Osteoblast (primary cell): ENCODE results near the gene BEND6. TPM values are rescaled to one million over a fixed set of nuclear protein-coding genes. Genes with fewer than 3 reads are reported as not detected.

Experiments
- DNase-seq: peaks from one replicate; pipeline ENCODE4 v3.0.0; 2011; ENCODE audit warnings: low spot score, mixed read lengths; ENCODE audit not compliant: insufficient read length; ENCODE audit errors: missing footprints
- H2AFZ ChIP-seq: 2 replicates; pipeline ENCODE4 v1.6.0; 2011; ENCODE audit warnings: mild to moderate bottlenecking, low read length
- H3K27ac ChIP-seq: 2 replicates; pipeline ENCODE4 v1.5.1; 2011; ENCODE audit warnings: mild to moderate bottlenecking, low read depth, low read length, moderate library complexity
- H3K27me3 ChIP-seq: 2 replicates; pipeline ENCODE4 v1.6.0; 2012; ENCODE audit warnings: mild to moderate bottlenecking, control low read depth, inconsistent platforms, low read length, moderate library complexity; ENCODE audit not compliant: insufficient read depth
- H3K36me3 ChIP-seq: 2 replicates; pipeline ENCODE4 v1.5.1; 2011; ENCODE audit warnings: mild to moderate bottlenecking, low read length, control low read depth, moderate library complexity; ENCODE audit not compliant: insufficient read depth
- H3K4me1 ChIP-seq: 2 replicates; pipeline ENCODE4 v1.5.1; 2011; ENCODE audit warnings: mild to moderate bottlenecking, low read length, control low read depth, moderate library complexity; ENCODE audit not compliant: insufficient read depth
- H3K4me2 ChIP-seq: 2 replicates; pipeline ENCODE4 v1.6.0; 2011; ENCODE audit warnings: mild to moderate bottlenecking, low read length; ENCODE audit not compliant: insufficient read depth
- H3K4me3 ChIP-seq: fragments of 200-600 bp; sonication (generic); 3 replicates; pipeline ENCODE4 v1.5.1; 2012; ENCODE audit warnings: mild to moderate bottlenecking, low read length, inconsistent platforms; ENCODE audit not compliant: insufficient read depth
- H3K79me2 ChIP-seq: 2 replicates; pipeline ENCODE4 v1.6.0; 2012; ENCODE audit warnings: mild to moderate bottlenecking, low read length, control low read depth, inconsistent platforms; ENCODE audit not compliant: insufficient read depth
- H3K9me3 ChIP-seq: 2 replicates; pipeline ENCODE4 v1.5.1; 2011; ENCODE audit warnings: low read depth, low read length, control low read depth
- H4K20me1 ChIP-seq: 2 replicates; pipeline ENCODE4 v1.6.0; 2012; ENCODE audit warnings: mild to moderate bottlenecking, low read length, control low read depth; ENCODE audit not compliant: insufficient read depth
- total RNA-seq: library from RNA; depleted of rRNA; stranded (reverse); fragments of >200 nt; gene quantifications from 2 replicates; pipeline ENCODE4 v1.2.3, GENCODE V29; 2012
- TF ChIP-seq, protein P1 (sequence below): IDR thresholded peaks from 2 replicates; pipeline ENCODE4 v1.5.1; 2011; ENCODE audit warnings: mild to moderate bottlenecking, low read depth, low read length, moderate library complexity; ENCODE audit errors: extremely low read depth

Gene BEND6
- total RNA-seq, 1 donor, result 22.4 TPM

DNA sequence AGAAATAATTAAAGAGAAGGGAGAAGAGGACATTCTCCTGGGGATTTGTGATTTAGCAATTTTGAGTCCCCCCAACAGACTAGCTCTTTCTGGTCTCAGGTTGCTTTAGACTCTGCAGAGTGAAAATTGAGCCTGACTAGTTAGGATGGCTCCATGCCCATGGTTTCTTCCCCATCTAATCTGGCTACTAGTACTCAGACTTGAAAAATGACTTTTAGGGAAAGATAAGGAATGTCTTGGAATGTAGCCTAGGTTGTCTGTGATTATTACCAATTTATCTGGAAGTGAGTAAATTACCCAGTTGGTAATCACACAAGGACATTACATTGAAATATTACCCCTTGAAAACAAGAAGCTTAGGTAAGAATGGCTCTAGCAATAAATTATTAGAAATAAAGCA lies 4.2 kb downstream of the BEND6 start:
- DNase-seq, result no peak
- peaks cover 10% of the 10 kb centered on the region for H3K79me2 ChIP-seq
- no peak overlapping the region for H2AFZ ChIP-seq
- no peaks in the 10 kb centered on the region for H3K9me3 ChIP-seq
- H3K4me2 ChIP-seq, result peak overlapping the region; percentile 58
- TF ChIP-seq, protein P1, sequence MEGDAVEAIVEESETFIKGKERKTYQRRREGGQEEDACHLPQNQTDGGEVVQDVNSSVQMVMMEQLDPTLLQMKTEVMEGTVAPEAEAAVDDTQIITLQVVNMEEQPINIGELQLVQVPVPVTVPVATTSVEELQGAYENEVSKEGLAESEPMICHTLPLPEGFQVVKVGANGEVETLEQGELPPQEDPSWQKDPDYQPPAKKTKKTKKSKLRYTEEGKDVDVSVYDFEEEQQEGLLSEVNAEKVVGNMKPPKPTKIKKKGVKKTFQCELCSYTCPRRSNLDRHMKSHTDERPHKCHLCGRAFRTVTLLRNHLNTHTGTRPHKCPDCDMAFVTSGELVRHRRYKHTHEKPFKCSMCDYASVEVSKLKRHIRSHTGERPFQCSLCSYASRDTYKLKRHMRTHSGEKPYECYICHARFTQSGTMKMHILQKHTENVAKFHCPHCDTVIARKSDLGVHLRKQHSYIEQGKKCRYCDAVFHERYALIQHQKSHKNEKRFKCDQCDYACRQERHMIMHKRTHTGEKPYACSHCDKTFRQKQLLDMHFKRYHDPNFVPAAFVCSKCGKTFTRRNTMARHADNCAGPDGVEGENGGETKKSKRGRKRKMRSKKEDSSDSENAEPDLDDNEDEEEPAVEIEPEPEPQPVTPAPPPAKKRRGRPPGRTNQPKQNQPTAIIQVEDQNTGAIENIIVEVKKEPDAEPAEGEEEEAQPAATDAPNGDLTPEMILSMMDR, result no peak
- peak overlapping the region; percentile 72 for H3K27ac ChIP-seq
- H3K4me1 ChIP-seq, result peaks cover 41% of the 10 kb centered on the region
- H3K27me3 ChIP-seq, result no peaks in the 10 kb centered on the region
- peak overlapping the region; percentile 11 for H3K4me3 ChIP-seq
- H4K20me1 ChIP-seq, result no peaks in the 10 kb centered on the region
- no peaks in the 10 kb centered on the region for H3K36me3 ChIP-seq

GRCh38 chr6:56959938-56960337 lies 5.0 kb downstream of the BEND6 start:
- Histone ChIP-seq H3K79me2 (peaks cover 7% of the 10 kb centered on the region), H3K27ac (peak overlapping the region; percentile 72), H3K9me3 (no peaks in the 10 kb centered on the region), H3K27me3 (no peaks in the 10 kb centered on the region), H3K4me3 (no peak overlapping the region), H2AFZ (no peak overlapping the region), H3K36me3 (no peaks in the 10 kb centered on the region), H3K4me2 (peak overlapping the region; percentile 58), H4K20me1 (no peaks in the 10 kb centered on the region), H3K4me1 (peaks cover 41% of the 10 kb centered on the region)
- no peak for DNase-seq
- TF ChIP-seq, protein P1, result no peak

DNA sequence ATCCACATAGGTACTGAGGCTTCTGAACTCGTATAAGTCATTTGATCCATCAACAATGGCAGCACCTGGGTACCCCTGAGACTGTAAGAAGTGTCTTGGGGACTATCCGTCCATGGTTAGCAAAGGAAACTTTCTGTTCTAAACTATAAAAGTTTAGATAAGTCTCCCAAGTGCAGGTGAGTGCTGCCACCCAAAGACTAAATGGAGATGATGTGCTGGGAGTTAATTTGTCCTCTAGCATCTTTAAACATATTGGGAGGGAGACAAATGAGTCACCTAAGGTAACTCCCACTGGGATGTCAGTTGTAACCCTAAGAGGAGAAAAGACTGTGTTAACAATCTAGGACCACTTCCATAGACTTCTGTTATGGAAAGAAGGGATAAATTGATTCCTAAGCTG lies 6.2 kb downstream of the BEND6 start:
- Histone ChIP-seq H3K9me3 (no peaks in the 10 kb centered on the region), H3K4me3 (no peak overlapping the region), H3K27me3 (no peaks in the 10 kb centered on the region), H2AFZ (no peak overlapping the region), H4K20me1 (no peaks in the 10 kb centered on the region), H3K27ac (no peak overlapping the region), H3K4me2 (no peak overlapping the region), H3K79me2 (peaks cover 7% of the 10 kb centered on the region), H3K4me1 (peaks cover 37% of the 10 kb centered on the region), H3K36me3 (no peaks in the 10 kb centered on the region)
- no peak for DNase-seq
- TF ChIP-seq, protein P1, result no peak

DNA sequence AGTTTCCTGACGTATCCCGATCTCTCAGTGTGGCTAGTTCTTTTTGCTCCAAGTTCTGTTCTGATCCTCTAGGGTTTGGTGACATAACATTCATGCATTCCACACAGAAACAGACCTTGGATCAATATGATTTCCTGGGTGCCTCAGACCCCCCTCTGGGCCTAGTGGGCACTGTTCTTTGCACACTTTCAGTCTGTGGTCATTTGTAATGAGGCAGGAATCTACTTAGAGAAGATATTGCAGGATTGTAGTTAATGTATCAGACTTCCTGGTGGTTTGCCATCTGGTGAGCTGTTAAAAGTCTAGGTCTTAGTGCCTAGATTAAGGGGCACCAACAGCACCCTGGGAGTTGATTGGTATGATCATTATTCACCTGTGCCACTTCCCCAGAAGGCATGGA lies 7.5 kb downstream of the BEND6 start:
- H3K4me1 ChIP-seq, result peaks cover 33% of the 10 kb centered on the region
- H2AFZ ChIP-seq, result no peak overlapping the region
- no peaks in the 10 kb centered on the region for H3K79me2 ChIP-seq
- TF ChIP-seq, protein P1, result no peak
- H3K9me3 ChIP-seq, result no peaks in the 10 kb centered on the region
- no peaks in the 10 kb centered on the region for H3K27me3 ChIP-seq
- no peak overlapping the region for H3K27ac ChIP-seq
- DNase-seq, result no peak
- no peak overlapping the region for H3K4me3 ChIP-seq
- no peaks in the 10 kb centered on the region for H3K36me3 ChIP-seq
- no peaks in the 10 kb centered on the region for H4K20me1 ChIP-seq
- H3K4me2 ChIP-seq, result peak overlapping the region; percentile 23
